Amniotic stem cell (primary cell): ENCODE measurements around the gene ASF1A.
A peak's percentile ranks its signal among the peaks of the same experiment; 100 is the strongest.

Experiments
- DNase-seq: peaks from one replicate; lab custom pipeline; 2025; lab: John Stamatoyannopoulos, UW

Gene ASF1A

GRCh38 chr6:118881440-118882313 lies 12.3 kb upstream of the ASF1A start:
- DNase-seq = no peak

DNA sequence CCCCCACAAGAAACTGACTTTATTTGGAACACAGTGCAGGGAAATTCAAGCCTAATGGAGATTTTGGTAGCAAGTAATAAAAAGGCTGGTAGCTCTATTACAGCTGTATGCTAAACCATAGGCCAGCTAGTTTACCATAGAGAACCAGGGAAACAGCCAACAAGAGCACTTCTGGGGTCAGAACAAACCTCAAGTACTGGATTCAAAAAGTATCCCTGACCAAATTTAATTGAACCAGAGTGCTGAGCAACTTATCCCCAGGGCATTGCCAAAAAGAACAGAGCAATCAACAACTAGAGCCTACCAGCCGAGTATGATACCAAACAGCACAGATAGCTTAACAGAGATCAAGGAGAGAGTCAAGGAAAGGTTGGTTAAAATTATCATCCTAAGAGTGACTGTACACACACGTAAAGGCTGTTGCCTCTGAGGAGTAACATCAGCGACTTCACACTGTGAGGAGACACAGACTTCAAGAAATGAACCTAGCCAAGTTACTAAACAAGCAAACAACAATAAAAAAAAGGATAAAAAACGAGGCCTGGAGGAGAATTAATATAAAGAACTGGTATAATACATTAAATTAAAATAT lies 11.5 kb upstream of the ASF1A start:
- no peak for DNase-seq

GRCh38 chr6:118886641-118887040 lies 7.3 kb upstream of the ASF1A start:
- no peak for DNase-seq

GRCh38 chr6:118889163-118889562 lies 4.8 kb upstream of the ASF1A start:
- DNase-seq = no peak

DNA sequence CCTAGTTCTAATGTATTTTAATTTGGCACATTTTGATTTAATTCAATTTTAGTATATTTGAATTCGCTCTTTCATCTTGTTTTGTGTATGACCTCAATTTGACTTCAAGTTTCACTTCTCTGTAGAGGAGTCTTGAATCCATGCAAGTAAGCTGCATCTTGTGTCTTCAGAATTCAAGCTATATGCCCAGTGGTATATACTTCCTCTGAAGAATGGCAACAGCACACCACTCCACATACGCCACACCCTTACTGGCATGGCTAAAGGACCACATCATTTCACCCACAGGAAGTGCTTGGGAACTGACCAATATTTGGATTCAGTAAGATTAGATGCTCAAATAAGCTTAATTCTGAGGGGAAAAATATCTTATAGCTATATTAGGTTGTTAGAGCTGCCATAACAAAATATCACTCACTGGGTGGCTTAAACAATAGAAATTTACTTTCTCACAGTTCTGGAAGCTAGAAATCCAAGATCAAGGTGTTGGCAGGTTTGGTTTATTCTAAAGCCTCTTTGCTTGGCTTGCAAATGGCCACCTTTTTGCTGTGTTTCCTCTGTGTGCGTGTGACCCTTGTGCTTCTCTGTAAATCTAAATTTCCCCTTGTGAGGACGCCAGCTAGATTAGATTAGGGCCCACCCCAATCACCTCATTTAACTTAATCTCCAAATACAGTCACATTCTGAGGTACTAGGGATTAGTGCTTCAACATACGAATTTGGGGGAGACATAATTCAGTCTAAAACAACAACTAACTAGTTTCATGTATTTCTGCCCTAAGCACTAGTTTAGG lies 2.8 kb upstream of the ASF1A start:
- no peak for DNase-seq

DNA sequence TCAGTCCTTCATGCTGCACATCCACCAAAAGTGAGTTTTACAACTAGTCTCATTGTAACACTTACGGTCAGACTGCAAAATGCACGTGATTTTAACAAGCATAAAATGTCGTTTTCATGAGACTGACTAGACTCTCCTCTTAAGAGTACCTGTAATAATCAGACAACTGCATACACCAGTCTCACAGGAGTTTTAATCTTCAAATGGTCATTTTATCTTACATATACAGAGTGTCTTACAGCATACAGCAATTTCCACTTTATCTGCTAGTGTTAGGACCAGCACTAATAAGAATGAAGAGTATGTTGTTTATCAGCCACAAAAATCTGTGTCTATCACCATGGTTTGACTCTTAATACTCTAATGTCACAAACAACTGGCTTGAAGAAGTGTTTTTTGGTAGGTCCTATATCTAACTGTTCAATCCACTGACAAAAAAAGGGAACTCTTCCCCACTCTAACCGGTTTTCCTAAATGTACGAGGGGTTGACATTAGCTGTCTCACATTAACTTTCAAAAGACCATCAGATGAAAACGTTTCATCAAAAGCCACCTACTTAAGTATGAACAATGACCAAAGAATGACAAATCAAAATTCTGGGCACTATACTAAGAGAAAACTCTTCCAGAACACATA lies 1.5 kb upstream of the ASF1A start:
- no peak for DNase-seq

DNA sequence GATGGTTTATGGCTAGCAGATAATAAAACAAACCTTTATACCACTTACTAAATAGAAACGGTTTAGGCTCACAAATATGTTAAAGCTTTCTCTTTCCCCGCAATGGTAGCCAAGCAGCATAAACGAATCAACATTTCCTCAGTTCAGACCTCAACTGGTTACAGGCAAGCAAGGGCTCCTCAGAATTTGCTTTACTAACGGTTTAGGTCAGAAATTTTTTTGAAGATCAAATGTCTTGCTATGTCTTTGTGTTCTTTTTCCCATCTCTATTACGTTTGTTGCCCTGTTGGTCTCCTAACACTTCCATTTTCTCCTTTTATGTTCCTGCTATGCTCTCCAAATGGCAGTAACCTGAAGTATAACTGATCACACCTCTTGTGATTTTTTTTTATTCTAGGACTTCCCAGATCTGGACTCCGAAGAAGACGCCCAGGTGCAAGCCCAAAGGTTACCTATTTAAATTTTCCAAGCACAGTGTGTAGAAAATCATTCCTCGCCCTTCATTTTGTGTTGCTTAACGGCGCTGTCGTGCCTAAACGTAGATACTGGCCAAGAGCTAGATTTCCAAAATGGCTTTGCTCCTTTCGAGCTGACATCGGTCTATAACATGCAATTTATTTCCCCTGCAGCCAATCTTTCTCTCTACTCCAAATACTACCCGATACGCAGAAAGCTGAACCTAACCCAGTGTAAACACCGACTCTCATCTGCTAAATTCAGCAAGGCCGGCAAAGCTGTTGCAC lies 717 bp upstream of the ASF1A start:
- peak; percentile 50 for DNase-seq

DNA sequence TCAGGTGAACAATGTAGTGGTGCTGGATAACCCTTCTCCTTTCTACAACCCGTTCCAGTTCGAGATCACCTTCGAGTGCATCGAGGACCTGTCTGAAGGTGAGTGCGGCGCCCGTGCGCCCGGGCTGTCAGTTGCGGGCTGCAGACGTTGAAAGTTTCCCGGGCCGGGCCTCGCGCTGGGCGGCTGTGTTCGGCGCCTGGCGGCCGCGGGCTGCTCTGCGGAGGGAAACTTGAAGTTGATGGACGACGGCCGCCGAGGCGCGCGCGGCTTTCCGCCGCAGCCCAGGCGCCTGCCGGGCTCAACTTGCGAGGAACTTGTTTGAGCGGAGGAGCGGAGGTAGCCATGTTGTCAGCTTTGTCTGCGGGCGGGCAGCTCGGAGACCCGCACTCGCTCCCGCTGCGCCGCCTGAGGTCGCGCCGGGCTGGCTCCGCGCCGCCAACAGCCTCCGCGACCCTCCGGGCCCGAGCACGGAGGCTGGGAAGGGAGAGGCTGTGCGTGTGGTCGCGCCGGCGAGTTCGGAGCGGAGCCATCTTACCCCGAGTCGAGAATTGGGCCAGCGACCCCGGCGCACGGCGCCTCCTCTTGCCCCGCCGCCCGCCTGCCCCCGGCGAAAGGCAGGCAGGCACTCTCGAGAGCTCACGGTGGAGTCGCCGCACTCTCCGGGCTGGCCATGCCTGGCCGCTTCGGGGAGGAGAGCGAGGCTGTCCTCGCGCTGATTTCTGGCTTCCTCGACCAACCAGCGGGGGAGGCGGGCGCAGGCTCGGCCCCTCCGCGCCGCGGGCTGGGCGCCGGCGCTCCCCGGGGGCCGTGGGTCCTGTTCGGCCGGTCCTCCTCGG lies 691 bp downstream of the ASF1A start:
- no peak for DNase-seq

DNA sequence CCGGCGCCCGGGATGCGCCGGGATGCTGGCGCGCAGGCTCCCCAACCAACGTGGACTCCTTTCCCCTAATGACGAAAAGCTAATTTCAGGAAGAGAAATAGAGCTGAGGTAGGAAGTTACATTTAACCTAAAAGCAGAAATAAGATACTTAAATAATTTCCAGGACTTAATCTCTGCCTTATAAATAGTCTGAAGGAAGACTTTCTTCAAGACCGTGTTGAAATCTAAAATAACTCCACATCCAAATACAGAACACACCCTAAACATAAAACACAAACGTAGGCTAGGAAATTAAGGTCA lies 1.3 kb downstream of the ASF1A start:
- DNase-seq = no peak

- no peak for DNase-seq
Measured at GRCh38 chr6:118895859-118896258, 1.9 kb downstream of the ASF1A start.

GRCh38 chr6:118896339-118897136 lies 2.6 kb downstream of the ASF1A start:
- no peak for DNase-seq

DNA sequence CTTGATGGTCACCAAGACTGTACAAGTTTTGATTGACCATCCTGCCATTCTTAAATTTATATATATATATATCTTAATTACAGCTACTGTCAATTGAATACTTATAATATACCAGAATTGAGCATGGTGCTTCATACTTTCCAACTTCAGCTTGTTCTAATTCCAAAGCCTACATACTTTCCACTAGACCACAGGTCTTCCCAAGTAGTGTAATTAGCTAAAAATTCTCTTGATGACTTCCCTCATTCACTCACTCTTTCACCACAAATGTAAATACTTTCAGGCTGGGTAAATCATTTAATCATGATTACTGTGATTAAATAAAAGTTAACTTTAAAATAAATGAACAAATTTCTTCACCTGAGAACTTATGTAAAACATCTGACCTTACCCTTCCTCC lies 3.4 kb downstream of the ASF1A start:
- no peak for DNase-seq

GRCh38 chr6:118899948-118900347 lies 6.0 kb downstream of the ASF1A start:
- DNase-seq = no peak

DNA sequence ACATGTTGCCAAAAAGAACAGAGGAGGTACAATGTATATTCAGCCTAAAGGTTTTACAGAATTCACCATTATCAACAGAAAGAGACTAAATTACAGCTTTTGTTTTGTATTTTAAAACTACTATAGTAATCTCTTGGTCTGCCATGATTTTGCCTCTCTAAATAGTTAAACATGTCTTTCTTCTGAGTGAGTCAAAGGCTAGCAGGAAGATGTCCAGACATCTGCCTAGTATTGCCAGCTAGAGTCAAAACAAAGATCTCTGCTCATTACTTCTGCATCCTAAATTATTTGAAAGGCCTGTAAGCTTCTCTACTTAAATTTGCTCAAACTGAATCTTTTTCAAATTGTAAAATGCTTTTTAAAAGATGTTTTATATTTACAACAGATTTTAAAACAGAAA lies 8.8 kb downstream of the ASF1A start:
- DNase-seq = no peak

DNA sequence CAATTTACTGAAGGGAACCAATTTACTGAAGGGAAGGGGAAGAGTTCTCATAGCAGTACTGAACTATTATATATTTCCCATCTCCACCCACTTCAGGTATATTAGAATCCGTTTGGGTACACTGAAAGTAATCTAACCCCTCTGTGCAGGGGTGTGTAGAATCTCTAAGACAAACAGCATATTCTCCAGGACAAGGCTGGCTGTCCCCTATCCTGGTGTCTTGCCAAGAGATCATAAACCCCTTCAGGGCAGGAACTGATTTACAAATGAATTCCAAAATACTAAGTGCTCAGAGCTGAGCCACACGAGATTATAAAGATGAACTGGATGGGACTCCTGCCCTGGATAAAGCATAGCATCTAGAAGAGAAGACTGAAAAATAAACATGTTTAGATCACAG lies 9.2 kb downstream of the ASF1A start:
- no peak for DNase-seq

DNA sequence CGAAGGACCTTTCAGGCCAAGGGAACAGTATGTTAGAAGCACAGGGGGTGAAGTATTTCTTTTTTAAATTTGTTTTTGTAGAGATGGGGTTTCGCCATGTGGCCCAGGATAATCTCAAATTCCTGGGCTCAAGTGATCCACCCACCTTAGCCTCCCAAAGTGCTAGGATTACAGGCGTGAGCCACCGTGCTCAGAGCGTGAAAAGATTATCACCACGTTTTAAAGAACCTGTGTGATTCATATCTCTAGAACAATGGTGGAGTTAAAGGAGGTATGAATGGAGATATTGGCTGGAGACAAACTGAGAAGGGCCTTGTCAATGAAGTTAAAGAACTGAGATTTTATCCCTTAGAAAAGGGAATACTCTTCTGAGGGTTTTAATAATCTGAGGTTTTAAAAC lies 9.7 kb downstream of the ASF1A start:
- DNase-seq = no peak

- no peak for DNase-seq
Measured at GRCh38 chr6:118905084-118905483, 11.1 kb downstream of the ASF1A start.

DNA sequence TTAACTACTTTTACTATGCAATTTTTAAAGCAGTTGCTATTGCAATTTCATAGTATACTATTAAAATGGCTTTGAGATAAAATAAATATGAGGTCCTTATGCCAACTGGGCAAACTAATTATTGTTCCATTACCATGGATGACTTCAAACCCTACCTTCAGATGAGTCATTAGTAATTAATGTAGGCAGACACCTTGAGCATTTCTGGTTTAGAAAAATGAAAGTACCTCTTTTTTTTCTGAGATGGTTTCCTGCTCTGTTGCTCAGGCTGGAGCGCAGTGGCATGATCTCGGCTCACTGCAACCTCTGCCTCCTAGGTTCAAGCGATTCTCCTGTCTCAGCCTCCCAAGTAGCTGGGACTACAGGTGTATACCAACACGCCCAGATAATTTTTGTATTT lies 11.9 kb downstream of the ASF1A start:
- DNase-seq = no peak

DNA sequence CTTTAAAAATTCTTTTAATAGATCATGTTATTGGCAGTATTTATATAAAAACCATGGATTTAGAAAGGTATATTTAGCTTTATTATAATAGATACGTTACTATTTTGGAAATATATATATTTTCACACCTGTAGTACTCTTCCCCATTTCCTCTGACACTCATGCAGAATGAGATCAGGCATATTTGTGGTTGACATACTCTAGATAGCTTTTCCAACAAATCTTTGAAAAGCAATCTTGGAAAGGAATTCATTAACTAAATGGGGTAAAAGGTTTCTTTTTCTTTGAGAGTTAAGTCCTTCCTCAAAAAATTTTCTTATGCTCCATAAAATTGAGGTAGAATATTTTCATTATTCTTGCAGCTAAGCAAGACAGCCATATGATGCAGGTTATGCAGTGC lies 14.5 kb downstream of the ASF1A start:
- no peak for DNase-seq

DNA sequence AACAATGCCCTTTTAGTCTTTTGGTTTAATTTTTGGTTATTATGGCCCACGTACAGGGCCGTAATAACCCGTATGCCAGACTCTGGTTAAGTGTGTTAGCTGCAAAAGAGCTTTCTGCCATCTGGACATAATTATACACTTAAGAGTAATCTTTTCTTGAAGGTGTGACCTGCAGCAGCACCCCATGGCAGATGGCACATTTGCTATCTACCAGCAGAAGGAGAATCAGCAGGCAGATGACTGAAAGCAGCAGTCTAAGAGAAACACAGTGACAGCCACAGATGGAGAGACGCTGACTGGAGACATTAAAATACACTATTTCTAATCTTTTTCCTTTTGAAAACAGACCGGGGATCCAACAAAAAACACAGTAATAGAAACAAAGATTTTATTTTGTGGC lies 18.7 kb downstream of the ASF1A start:
- DNase-seq = no peak
